ENCODE measurements around the gene ERP27.

ERP27 gene

GRCh38 chr12:14868916-14869506, 69.3 kb downstream of the ERP27 start:
- DNase-seq (ENCODE audit: low spot score) = no peak

All from iPS-NIHi11 (cell line).